ENCODE data around the gene BEGAIN.

The BEGAIN gene

GRCh38 chr14:100538351-100539002, 48.7 kb downstream of the BEGAIN start:
- ChIA-PET POLR2A (ENCODE audit: low non-redundant PET) (no interaction called here), CTCF (no interaction called here)
- no peak overlapping the region for H3K27ac ChIP-seq
- DNase-seq (ENCODE audit: low spot score): no peak
- no peak for TF ChIP-seq CTCF (conservative IDR thresholded peaks at IDR 0.05; ENCODE audit: low read depth)

GRCh38 chr14:100537446-100538350, 49.5 kb downstream of the BEGAIN start:
- no peak for TF ChIP-seq CTCF (conservative IDR thresholded peaks at IDR 0.05; ENCODE audit: low read depth)
- DNase-seq (ENCODE audit: low spot score): no peak
- CTCF ChIA-PET: no interaction called here
- POLR2A ChIA-PET (ENCODE audit: low non-redundant PET): no interaction called here
- no peak overlapping the region for H3K27ac ChIP-seq

- ChIA-PET POLR2A (ENCODE audit: low non-redundant PET) (no interaction called here), CTCF (no interaction called here)
- DNase-seq (ENCODE audit: low spot score): no peak
- no peak for TF ChIP-seq CTCF (conservative IDR thresholded peaks at IDR 0.05; ENCODE audit: low read depth)
- no peak overlapping the region for H3K27ac ChIP-seq
Observed at GRCh38 chr14:100536721-100537445, 50.3 kb downstream of the BEGAIN start.

GRCh38 chr14:100536121-100536510, 51.1 kb downstream of the BEGAIN start:
- no peak for TF ChIP-seq CTCF (conservative IDR thresholded peaks at IDR 0.05; ENCODE audit: low read depth)
- H3K27ac ChIP-seq: no peak overlapping the region
- POLR2A ChIA-PET (ENCODE audit: low non-redundant PET): no interaction called here
- no peak for DNase-seq (ENCODE audit: low spot score)
- CTCF ChIA-PET: no interaction called here

- CTCF ChIA-PET: interaction anchor here (0.5 to 0.7 kb wide), 3 partner anchors 95 to 1236 kb away, joined by 3 read pairs; no protein-coding TSS in a partner anchor
- DNase-seq (ENCODE audit: low spot score): no peak
- H3K27ac ChIP-seq: no peak overlapping the region
Observed at GRCh38 chr14:100535287-100536120, 51.7 kb downstream of the BEGAIN start.

More at GRCh38 chr14:100535287-100536120, 51.7 kb downstream of the BEGAIN start:
- POLR2A ChIA-PET (ENCODE audit: low non-redundant PET): no interaction called here
- no peak for TF ChIP-seq CTCF (conservative IDR thresholded peaks at IDR 0.05; ENCODE audit: low read depth)
